GM19397 (cell line): ENCODE data around the gene FZD4.
"Not testable (repeated sequence)": the region's sequence is repeated elsewhere in the genome, so short reads cannot be mapped to it uniquely, and the experiment has no call there.

Experiments
- ATAC-seq: cut with Tn5 transposase; IDR thresholded peaks from one replicate; pipeline ENCODE4 v1.9.1; 2021; ENCODE audit warnings: mild to moderate bottlenecking, moderate library complexity; ENCODE audit not compliant: unreplicated experiment

FZD4 gene

GRCh38 chr11:86955361-86956120, at the start of gene FZD4:
TSS of gene FZD4 (minus strand) at chr11:86955395. CDS start at chr11:86955085, 310 bp downstream.
- peak; percentile 96 for ATAC-seq

- ATAC-seq = not testable (repeated sequence)
These were observed 49.1 kb upstream of the FZD4 start for GRCh38 chr11:87004281-87004680.

- no peak for ATAC-seq
These were observed 47.7 kb upstream of the FZD4 start for GRCh38 chr11:87002918-87003317.

GRCh38 chr11:86999859-87000753, 44.9 kb upstream of the FZD4 start:
- ATAC-seq = no peak

GRCh38 chr11:86999388-86999787, 44.2 kb upstream of the FZD4 start:
- ATAC-seq = no peak

- no peak for ATAC-seq
These were observed 41.9 kb upstream of the FZD4 start for GRCh38 chr11:86996953-86997570.

- ATAC-seq = no peak
These were observed 37.8 kb upstream of the FZD4 start for GRCh38 chr11:86993031-86993430.

- ATAC-seq = not testable (repeated sequence)
These were observed 37.1 kb upstream of the FZD4 start for GRCh38 chr11:86992340-86992739.

- ATAC-seq = no peak
These were observed 36.1 kb upstream of the FZD4 start for GRCh38 chr11:86991341-86991740.

GRCh38 chr11:86990515-86990914, 35.3 kb upstream of the FZD4 start:
- ATAC-seq = no peak

- ATAC-seq = no peak
These were observed 34.8 kb upstream of the FZD4 start for GRCh38 chr11:86990031-86990430.

GRCh38 chr11:86988351-86988881, 33.2 kb upstream of the FZD4 start:
- ATAC-seq = no peak

- no peak for ATAC-seq
These were observed 32.5 kb upstream of the FZD4 start for GRCh38 chr11:86987679-86988078.

GRCh38 chr11:86984701-86985100, 29.5 kb upstream of the FZD4 start:
- no peak for ATAC-seq

- no peak for ATAC-seq
These were observed 27.9 kb upstream of the FZD4 start for GRCh38 chr11:86983021-86983488.

GRCh38 chr11:86981777-86982540, 26.8 kb upstream of the FZD4 start:
- ATAC-seq = no peak

GRCh38 chr11:86980086-86980796, 25.0 kb upstream of the FZD4 start:
- ATAC-seq = no peak

- ATAC-seq = no peak
These were observed 23.8 kb upstream of the FZD4 start for GRCh38 chr11:86978756-86979608.

GRCh38 chr11:86978247-86978646, 23.1 kb upstream of the FZD4 start:
- ATAC-seq = no peak
